BLaER1 treated with 17β-estradiol and CSF1 and Interleukin-3, amounts not matched to agents 10 nM and 100 nM (cell line): ENCODE results near the gene PATJ.
"Not testable (repeated sequence)": the region's sequence is repeated elsewhere in the genome, so short reads cannot be mapped to it uniquely, and the experiment has no call there.

Experiments
- H3K27ac ChIP-seq, 11 experiments: shearing (Covaris generic); formaldehyde crosslinking; 2 replicates each; pipeline ENCODE4 v1.8.1; 2022
- H3K27me3 ChIP-seq, 11 experiments: shearing (Covaris generic); formaldehyde crosslinking; 2 replicates each; pipeline ENCODE4 v1.8.1; 2022
- H3K36me3 ChIP-seq, 11 experiments: shearing (Covaris generic); formaldehyde crosslinking; 2 replicates each; pipeline ENCODE4 v1.8.1; 2022
- H3K4me1 ChIP-seq, 10 experiments: shearing (Covaris generic); formaldehyde crosslinking; 2 replicates each; pipeline ENCODE4 v1.8.1; 2022
- H3K4me2 ChIP-seq, 11 experiments: shearing (Covaris generic); formaldehyde crosslinking; 2 replicates each; pipeline ENCODE4 v1.8.1; 2022
- H3K4me3 ChIP-seq, 10 experiments: shearing (Covaris generic); formaldehyde crosslinking; 2 replicates each; pipeline ENCODE4 v1.8.1; 2022
- H3K9ac ChIP-seq, 11 experiments: shearing (Covaris generic); formaldehyde crosslinking; 2 replicates each; pipeline ENCODE4 v1.8.1; 2022
- H3K9me3 ChIP-seq, 11 experiments: shearing (Covaris generic); formaldehyde crosslinking; replicated peaks in 1 of 11; 2 replicates each; pipeline ENCODE4 v1.8.1; 2022
- H4K20me1 ChIP-seq, 11 experiments: shearing (Covaris generic); formaldehyde crosslinking; 2 replicates each; pipeline ENCODE4 v1.8.1; 2022
- Cebpa-rat ChIP-seq, 11 experiments: shearing (Covaris generic); IDR thresholded peaks; 2 replicates each; pipeline ENCODE4 v1.8.1; 2022

PATJ gene

GRCh38 chr1:62159940-62160348 lies 417.7 kb downstream of the PATJ start:
- Histone ChIP-seq H3K4me2 (peak overlapping the region; percentile 56 to 76 (median 69)), H3K9me3 (no peaks in the 10 kb centered on the region), H3K27me3 (no peaks in the 10 kb centered on the region), H3K36me3 (no peaks in the 10 kb centered on the region), H3K4me1 (peaks cover 0 to 19% (median 12%) of the 10 kb centered on the region in 10 experiments; a peak in 19 of 20 replicates), H3K9ac (peak overlapping the region in 5 of 11 experiments; percentile 3 to 53 (median 14); a peak in 4 of 22 replicates), H4K20me1 (no peaks in the 10 kb centered on the region), H3K27ac (peak overlapping the region in 6 of 11 experiments; percentile 12 to 58 (median 42); a peak in 9 of 22 replicates), H3K4me3 (no peak overlapping the region)
- no peak for TF ChIP-seq Cebpa-rat (IDR thresholded peaks at IDR 0.05)

GRCh38 chr1:62161711-62162110 lies 419.4 kb downstream of the PATJ start:
- H4K20me1 ChIP-seq, result no peaks in the 10 kb centered on the region
- no peak overlapping the region for H3K4me2 ChIP-seq
- no peak for TF ChIP-seq Cebpa-rat (IDR thresholded peaks at IDR 0.05)
- H3K27ac ChIP-seq, result no peak overlapping the region
- H3K27me3 ChIP-seq, result no peaks in the 10 kb centered on the region
- H3K4me3 ChIP-seq, result no peak overlapping the region
- H3K4me1 ChIP-seq, result peaks cover 0 to 19% (median 12%) of the 10 kb centered on the region in 10 experiments; a peak in 19 of 20 replicates
- H3K9ac ChIP-seq, result no peak overlapping the region
- no peaks in the 10 kb centered on the region for H3K9me3 ChIP-seq
- no peaks in the 10 kb centered on the region for H3K36me3 ChIP-seq

- H3K27ac ChIP-seq, H3K9me3 ChIP-seq, H4K20me1 ChIP-seq, H3K4me1 ChIP-seq, H3K27me3 ChIP-seq, H3K4me3 ChIP-seq, H3K9ac ChIP-seq, H3K4me2 ChIP-seq, H3K36me3 ChIP-seq: not testable (repeated sequence)
These were observed 428.1 kb downstream of the PATJ start for GRCh38 chr1:62170380-62170779.

- no peak for TF ChIP-seq Cebpa-rat (IDR thresholded peaks at IDR 0.05)
These were observed 433.4 kb downstream of the PATJ start for GRCh38 chr1:62175568-62176179.

GRCh38 chr1:62176597-62177312 lies 434.5 kb downstream of the PATJ start:
- no peaks in the 10 kb centered on the region for H3K36me3 ChIP-seq
- no peak overlapping the region for H3K4me3 ChIP-seq
- H3K9me3 ChIP-seq, result no peaks in the 10 kb centered on the region
- TF ChIP-seq Cebpa-rat (IDR thresholded peaks at IDR 0.05), result no peak
- H3K4me2 ChIP-seq, result no peak overlapping the region
- H3K27me3 ChIP-seq, result no peaks in the 10 kb centered on the region
- no peak overlapping the region for H3K27ac ChIP-seq
- no peak overlapping the region for H3K9ac ChIP-seq
- H4K20me1 ChIP-seq, result no peaks in the 10 kb centered on the region
- no peaks in the 10 kb centered on the region for H3K4me1 ChIP-seq

More at GRCh38 chr1:62175568-62176179, 433.4 kb downstream of the PATJ start:
- Histone ChIP-seq H3K36me3 (no peaks in the 10 kb centered on the region), H3K4me2 (no peak overlapping the region), H4K20me1 (no peaks in the 10 kb centered on the region), H3K4me3 (no peak overlapping the region), H3K9me3 (no peaks in the 10 kb centered on the region), H3K4me1 (no peaks in the 10 kb centered on the region), H3K27me3 (no peaks in the 10 kb centered on the region), H3K9ac (no peak overlapping the region), H3K27ac (no peak overlapping the region)

- H3K9ac ChIP-seq, result no peak overlapping the region
- H3K36me3 ChIP-seq, result no peaks in the 10 kb centered on the region
- no peak overlapping the region for H3K4me2 ChIP-seq
- no peaks in the 10 kb centered on the region for H3K4me1 ChIP-seq
- no peaks in the 10 kb centered on the region for H3K27me3 ChIP-seq
- no peak overlapping the region for H3K27ac ChIP-seq
- no peaks in the 10 kb centered on the region for H3K9me3 ChIP-seq
- TF ChIP-seq Cebpa-rat (IDR thresholded peaks at IDR 0.05), result no peak
- no peak overlapping the region for H3K4me3 ChIP-seq
- H4K20me1 ChIP-seq, result no peaks in the 10 kb centered on the region
These were observed 435.3 kb downstream of the PATJ start for GRCh38 chr1:62177621-62178020.

- Histone ChIP-seq H3K4me2 (no peak overlapping the region), H3K36me3 (no peaks in the 10 kb centered on the region), H4K20me1 (no peaks in the 10 kb centered on the region), H3K9me3 (no peaks in the 10 kb centered on the region), H3K9ac (no peak overlapping the region), H3K27ac (no peak overlapping the region), H3K27me3 (no peaks in the 10 kb centered on the region), H3K4me1 (no peaks in the 10 kb centered on the region), H3K4me3 (no peak overlapping the region)
- no peak for TF ChIP-seq Cebpa-rat (IDR thresholded peaks at IDR 0.05)
These were observed 436.1 kb downstream of the PATJ start for GRCh38 chr1:62178372-62178771.

GRCh38 chr1:62180054-62180453 lies 437.8 kb downstream of the PATJ start:
- TF ChIP-seq Cebpa-rat (IDR thresholded peaks at IDR 0.05), result 0 out of 22 replicates have a peak, but pooled peaks of 2 of the 11 experiments have one; percentile 13 to 32
- not testable (repeated sequence) for H3K9me3 ChIP-seq, H3K9ac ChIP-seq, H3K27ac ChIP-seq, H3K4me3 ChIP-seq, H3K36me3 ChIP-seq, H4K20me1 ChIP-seq, H3K27me3 ChIP-seq, H3K4me1 ChIP-seq, H3K4me2 ChIP-seq

- no peaks in the 10 kb centered on the region for H3K9me3 ChIP-seq
- no peak for TF ChIP-seq Cebpa-rat (IDR thresholded peaks at IDR 0.05)
- no peaks in the 10 kb centered on the region for H4K20me1 ChIP-seq
- H3K27me3 ChIP-seq, result no peaks in the 10 kb centered on the region
- H3K4me2 ChIP-seq, result no peak overlapping the region
- no peaks in the 10 kb centered on the region for H3K4me1 ChIP-seq
- no peaks in the 10 kb centered on the region for H3K36me3 ChIP-seq
- no peak overlapping the region for H3K27ac ChIP-seq
- no peak overlapping the region for H3K9ac ChIP-seq
- H3K4me3 ChIP-seq, result no peak overlapping the region
These were observed 438.4 kb downstream of the PATJ start for GRCh38 chr1:62180639-62181038.

- H3K4me3 ChIP-seq, result no peak overlapping the region
- no peaks in the 10 kb centered on the region for H3K27me3 ChIP-seq
- no peaks in the 10 kb centered on the region for H3K9me3 ChIP-seq
- H3K27ac ChIP-seq, result no peak overlapping the region
- no peaks in the 10 kb centered on the region for H3K36me3 ChIP-seq
- no peak overlapping the region for H3K9ac ChIP-seq
- no peak for TF ChIP-seq Cebpa-rat (IDR thresholded peaks at IDR 0.05)
- H3K4me2 ChIP-seq, result no peak overlapping the region
- no peaks in the 10 kb centered on the region for H3K4me1 ChIP-seq
- H4K20me1 ChIP-seq, result no peaks in the 10 kb centered on the region
These were observed 439.3 kb downstream of the PATJ start for GRCh38 chr1:62181532-62181931.

GRCh38 chr1:62182157-62182556 lies 439.9 kb downstream of the PATJ start:
- H3K4me3 ChIP-seq, H3K36me3 ChIP-seq, H3K27me3 ChIP-seq, H3K4me1 ChIP-seq, H3K9me3 ChIP-seq, H3K9ac ChIP-seq, H3K4me2 ChIP-seq, H4K20me1 ChIP-seq, H3K27ac ChIP-seq: not testable (repeated sequence)

GRCh38 chr1:62183164-62184020 lies 441.1 kb downstream of the PATJ start:
- H3K4me3 ChIP-seq, H3K4me1 ChIP-seq, H4K20me1 ChIP-seq, H3K9ac ChIP-seq, H3K27ac ChIP-seq, H3K27me3 ChIP-seq, H3K4me2 ChIP-seq, H3K9me3 ChIP-seq, H3K36me3 ChIP-seq: not testable (repeated sequence)
